Mesenchymal stem cell (in vitro differentiated cells and primary cell): ENCODE data around the gene GTPBP3.

Experiments used
- DNase-seq: peaks from one replicate; pipeline ENCODE4 v3.0.0-alpha.2; 2013
- H2AFZ ChIP-seq: one replicate; pipeline ENCODE4 v1.6.1; 2013; ENCODE audit warnings: low read depth, mild to moderate bottlenecking, control low read depth, inconsistent platforms, low read length, moderate library complexity
- H2AK5ac ChIP-seq: 2 replicates; pipeline ENCODE4 v1.6.1; 2013; ENCODE audit warnings: low read length, moderate library complexity, mild to moderate bottlenecking, inconsistent platforms; ENCODE audit not compliant: severe bottlenecking
- H2BK120ac ChIP-seq: one replicate; pipeline ENCODE4 v1.6.1; 2013; ENCODE audit warnings: low read depth, mild to moderate bottlenecking, inconsistent platforms, low read length, moderate library complexity
- H2BK12ac ChIP-seq, 2 experiments: one replicate each; pipeline ENCODE4 v1.6.1; 2013; ENCODE audit warnings: inconsistent platforms in 2 of 2, low read length in 2 of 2, mild to moderate bottlenecking in 2 of 2, moderate library complexity in 2 of 2, control low read depth in 1 of 2
- H2BK15ac ChIP-seq: one replicate; pipeline ENCODE4 v1.6.1; 2013; ENCODE audit warnings: mild to moderate bottlenecking, low read depth, inconsistent platforms; ENCODE audit not compliant: poor library complexity, severe bottlenecking
- H2BK5ac ChIP-seq: 2 replicates; pipeline ENCODE4 v1.6.1; 2013; ENCODE audit warnings: low read depth, mild to moderate bottlenecking, low read length, control low read depth, inconsistent platforms; ENCODE audit not compliant: poor library complexity, severe bottlenecking
- H3K14ac ChIP-seq, 2 experiments: one replicate each; pipeline ENCODE4 v1.6.1; 2013; ENCODE audit warnings: inconsistent platforms in 2 of 2, low read length in 2 of 2, control low read depth in 1 of 2, mild to moderate bottlenecking in 1 of 2, moderate library complexity in 1 of 2
- H3K18ac ChIP-seq, 2 experiments: one replicate each; pipeline ENCODE4 v1.6.1; 2013; ENCODE audit warnings: inconsistent platforms in 2 of 2, low read length in 2 of 2, control low read depth in 1 of 2, low read depth in 1 of 2, mild to moderate bottlenecking in 1 of 2
- H3K23ac ChIP-seq, 2 experiments: one replicate each; pipeline ENCODE4 v1.6.1; 2013; ENCODE audit warnings: inconsistent platforms in 2 of 2, low read length in 2 of 2, mild to moderate bottlenecking in 2 of 2, moderate library complexity in 2 of 2, control low read depth in 1 of 2
- H3K27ac ChIP-seq: 2 replicates; pipeline ENCODE4 v1.5.1; 2013; ENCODE audit warnings: mild to moderate bottlenecking, moderate library complexity, low read length, control low read depth, inconsistent platforms; ENCODE audit not compliant: poor library complexity, severe bottlenecking
- H3K27me3 ChIP-seq, 2 experiments: 2 replicates each; pipeline versions ENCODE4 v1.6.1 to v1.7.0; 2013; ENCODE audit warnings: low read length in 2 of 2, mild to moderate bottlenecking in 2 of 2, moderate library complexity in 2 of 2, control low read depth in 1 of 2, inconsistent platforms in 1 of 2; ENCODE audit not compliant: control insufficient read depth in 1 of 2, insufficient read depth in 1 of 2
- H3K36me3 ChIP-seq, 2 experiments: 2 replicates each; pipeline versions ENCODE4 v1.6.1 to v1.7.0; 2013; ENCODE audit warnings: low read length in 2 of 2, control low read depth in 1 of 2, inconsistent platforms in 1 of 2, low read depth in 1 of 2, mild to moderate bottlenecking in 1 of 2; ENCODE audit not compliant: insufficient read depth in 2 of 2, control insufficient read depth in 1 of 2
- H3K4ac ChIP-seq, 2 experiments: one replicate each; pipeline ENCODE4 v1.6.1; 2013; ENCODE audit warnings: inconsistent platforms in 2 of 2, low read length in 2 of 2, mild to moderate bottlenecking in 2 of 2, moderate library complexity in 2 of 2, control low read depth in 1 of 2, low read depth in 1 of 2
- H3K4me1 ChIP-seq: 2 replicates; pipeline ENCODE4 v1.6.1; 2013; ENCODE audit warnings: low read depth, low read length, control low read depth; ENCODE audit not compliant: control insufficient read depth, insufficient read depth
- H3K4me2 ChIP-seq: 2 replicates; pipeline ENCODE4 v1.6.1; 2013; ENCODE audit warnings: low read length, mild to moderate bottlenecking, inconsistent platforms; ENCODE audit not compliant: poor library complexity, severe bottlenecking
- H3K4me3 ChIP-seq, 2 experiments: 2 replicates each; pipeline versions ENCODE4 v1.5.1 to v1.7.0; 2013; ENCODE audit warnings: low read length in 2 of 2, mild to moderate bottlenecking in 2 of 2, control low read depth in 1 of 2, low read depth in 1 of 2; ENCODE audit not compliant: insufficient read depth in 1 of 2
- H3K79me1 ChIP-seq: replicated peaks from 2 replicates; pipeline ENCODE4 v1.6.1; 2013; ENCODE audit warnings: mild to moderate bottlenecking, control low read depth, low read length, inconsistent platforms; ENCODE audit not compliant: poor library complexity, severe bottlenecking
- H3K9ac ChIP-seq: 2 replicates; pipeline ENCODE4 v1.7.0; 2013; ENCODE audit warnings: mild to moderate bottlenecking, low read length, moderate library complexity
- H3K9me3 ChIP-seq: 2 replicates; pipeline ENCODE4 v1.7.0; 2013; ENCODE audit warnings: mild to moderate bottlenecking, low read length; ENCODE audit not compliant: control insufficient read depth
- H4K8ac ChIP-seq: one replicate; pipeline ENCODE4 v1.6.1; 2013; ENCODE audit warnings: inconsistent platforms, mild to moderate bottlenecking, low read length, moderate library complexity
- H4K91ac ChIP-seq: one replicate; pipeline ENCODE4 v1.6.1; 2013; ENCODE audit warnings: mild to moderate bottlenecking, low read length, inconsistent platforms
- WGBS: methylation state at CpG from one replicate; pipeline ENCODE4 v1.1.7; 2013; ENCODE audit warnings: mixed read lengths; 5-methylcytosine and 5-hydroxymethylcytosine counted together

The GTPBP3 gene

DNA sequence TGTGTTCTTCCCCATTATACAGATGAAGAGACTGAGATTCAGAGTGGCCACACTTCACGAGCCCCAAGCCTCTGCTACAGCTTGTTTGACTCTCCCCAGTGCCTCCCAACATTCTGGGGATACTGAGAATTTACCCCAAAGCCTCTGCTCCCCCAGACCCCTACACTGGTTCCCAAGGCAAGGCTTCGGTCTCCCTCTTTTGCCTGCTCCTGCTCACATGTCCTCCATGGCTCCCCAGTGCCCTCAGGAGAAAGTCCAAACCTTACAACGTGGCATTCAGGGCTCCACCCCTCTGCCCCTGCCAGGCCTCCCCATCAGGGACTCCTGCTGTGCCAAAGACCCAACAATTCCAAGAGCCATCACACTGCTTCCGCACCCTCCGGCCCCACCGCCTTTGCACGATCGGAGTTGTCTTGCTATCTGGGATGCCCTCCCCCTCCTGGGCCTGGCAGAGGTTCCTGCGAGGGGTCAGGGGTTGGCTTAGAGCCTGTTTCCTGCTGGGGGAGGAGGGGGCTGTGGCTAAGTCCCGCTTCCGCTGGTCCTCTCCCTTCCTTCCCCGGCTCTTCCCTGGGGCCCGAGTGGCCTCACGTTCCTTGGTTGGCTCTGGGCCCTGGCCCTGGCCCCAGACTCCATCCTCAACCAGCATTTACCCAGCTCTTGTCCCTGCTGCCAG, 15.4 kb downstream of the GTPBP3 start:
- Histone ChIP-seq H2AK5ac (no peak overlapping the region), H2BK5ac (no peak overlapping the region), H3K9ac (no peak overlapping the region), H3K23ac (no peak overlapping the region), H3K4me3 (no peak overlapping the region), H2BK12ac (peak overlapping the region in 1 of 2 experiments; percentile 2), H3K36me3 (no peaks in the 10 kb centered on the region), H2AFZ (peak overlapping the region; percentile 18), H3K4ac (no peak overlapping the region), H3K27ac (no peak overlapping the region), H2BK15ac (no peak overlapping the region), H3K4me1 (peaks cover 6% of the 10 kb centered on the region), H4K8ac (peak overlapping the region; percentile 20), H3K79me1 (no peaks in the 10 kb centered on the region), H2BK120ac (peak overlapping the region; percentile 21), H3K9me3 (no peaks in the 10 kb centered on the region), H3K27me3 (peaks cover 0 to 28% of the 10 kb centered on the region in 2 experiments), H3K14ac (peak overlapping the region in 1 of 2 experiments; percentile 35), H3K18ac (peak overlapping the region in 1 of 2 experiments; percentile 18), H3K4me2 (no peak overlapping the region), H4K91ac (peak overlapping the region; percentile 55)
- no peak for DNase-seq
- WGBS = 66% methylated on average over 14 of the region's 14 CpGs

DNA sequence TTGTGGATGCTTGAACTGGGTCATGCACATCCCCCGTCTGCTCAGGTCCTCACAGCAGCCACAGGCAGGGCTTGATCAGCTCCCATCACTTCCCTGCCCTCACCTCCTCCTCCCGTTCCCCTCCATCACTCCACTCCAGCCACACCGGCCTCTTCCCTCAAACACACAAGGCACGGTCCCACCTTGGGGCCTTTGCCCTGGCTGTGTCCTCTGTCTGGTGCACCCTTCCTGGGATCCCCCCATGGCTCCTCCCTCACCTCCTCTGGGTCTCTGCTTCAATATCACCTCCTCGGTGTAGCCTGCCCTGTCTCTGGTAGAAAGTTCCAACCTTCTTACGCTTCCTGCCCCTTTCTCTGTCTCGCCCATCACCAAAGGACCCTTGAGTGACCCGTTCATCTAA, 16.0 kb downstream of the GTPBP3 start:
- no peak overlapping the region for H3K4ac ChIP-seq
- H4K91ac ChIP-seq = no peak overlapping the region
- peak overlapping the region in 1 of 2 experiments; percentile 2 for H2BK12ac ChIP-seq
- H2AK5ac ChIP-seq = no peak overlapping the region
- H3K18ac ChIP-seq = no peak overlapping the region
- no peaks in the 10 kb centered on the region for H3K79me1 ChIP-seq
- peak overlapping the region; percentile 18 for H2AFZ ChIP-seq
- H2BK120ac ChIP-seq = no peak overlapping the region
- H3K4me1 ChIP-seq = peaks cover 8% of the 10 kb centered on the region
- WGBS = 88% methylated on average over 8 of the region's 8 CpGs
- H3K36me3 ChIP-seq = no peaks in the 10 kb centered on the region
- no peak overlapping the region for H3K4me3 ChIP-seq
- DNase-seq = no peak
- H3K27me3 ChIP-seq = peaks cover 0 to 28% of the 10 kb centered on the region in 2 experiments
- H3K14ac ChIP-seq = no peak overlapping the region
- no peak overlapping the region for H3K9ac ChIP-seq
- no peak overlapping the region for H2BK15ac ChIP-seq
- H3K23ac ChIP-seq = no peak overlapping the region
- no peak overlapping the region for H2BK5ac ChIP-seq
- no peaks in the 10 kb centered on the region for H3K9me3 ChIP-seq
- no peak overlapping the region for H3K4me2 ChIP-seq
- no peak overlapping the region for H4K8ac ChIP-seq
- H3K27ac ChIP-seq = no peak overlapping the region

DNA sequence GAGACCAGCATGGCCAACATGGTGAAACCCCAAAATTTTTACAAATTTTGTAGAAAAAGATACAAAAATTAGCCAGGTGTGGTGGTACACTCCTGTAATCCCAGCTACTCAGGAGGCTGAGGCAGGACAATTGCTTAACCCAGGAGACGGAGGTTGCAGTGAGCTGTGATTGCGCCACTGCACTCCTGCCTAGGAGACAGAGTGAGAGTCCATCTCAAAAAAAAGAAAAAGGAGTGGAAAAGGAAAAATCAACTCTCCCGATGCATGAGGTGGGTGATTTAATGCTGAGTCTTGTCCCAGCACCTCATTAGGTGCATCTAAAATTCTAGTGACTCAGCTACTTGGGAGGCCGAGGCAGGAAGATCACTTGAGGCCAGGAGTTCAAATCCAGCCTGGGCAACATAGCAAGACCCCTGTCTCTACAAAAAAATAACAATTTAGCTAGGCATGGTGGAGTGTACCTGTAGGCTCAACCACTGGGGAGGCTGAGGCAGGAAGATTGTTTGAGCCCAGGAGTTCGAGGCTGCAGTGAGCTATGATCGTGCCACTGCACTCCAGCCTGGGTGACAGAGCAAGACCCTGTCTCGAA, 19.8 kb downstream of the GTPBP3 start:
- 90% methylated on average over 7 of the region's 7 CpGs for WGBS
- H3K4ac ChIP-seq = no peak overlapping the region
- H2BK5ac ChIP-seq = no peak overlapping the region
- no peak overlapping the region for H2BK15ac ChIP-seq
- H3K18ac ChIP-seq = no peak overlapping the region
- no peak overlapping the region for H3K14ac ChIP-seq
- H3K79me1 ChIP-seq = no peaks in the 10 kb centered on the region
- no peak for DNase-seq
- H4K91ac ChIP-seq = no peak overlapping the region
- H3K4me1 ChIP-seq = peaks cover 6% of the 10 kb centered on the region
- H3K23ac ChIP-seq = no peak overlapping the region
- H4K8ac ChIP-seq = no peak overlapping the region
- no peaks in the 10 kb centered on the region for H3K9me3 ChIP-seq
- no peak overlapping the region for H2BK12ac ChIP-seq
- H3K36me3 ChIP-seq = no peaks in the 10 kb centered on the region
- H3K27ac ChIP-seq = no peak overlapping the region
- H3K4me2 ChIP-seq = no peak overlapping the region
- no peak overlapping the region for H2BK120ac ChIP-seq
- H3K27me3 ChIP-seq = peaks cover 0 to 19% of the 10 kb centered on the region in 2 experiments
- H3K9ac ChIP-seq = no peak overlapping the region
- no peak overlapping the region for H3K4me3 ChIP-seq
- no peak overlapping the region for H2AFZ ChIP-seq
- H2AK5ac ChIP-seq = no peak overlapping the region

DNA sequence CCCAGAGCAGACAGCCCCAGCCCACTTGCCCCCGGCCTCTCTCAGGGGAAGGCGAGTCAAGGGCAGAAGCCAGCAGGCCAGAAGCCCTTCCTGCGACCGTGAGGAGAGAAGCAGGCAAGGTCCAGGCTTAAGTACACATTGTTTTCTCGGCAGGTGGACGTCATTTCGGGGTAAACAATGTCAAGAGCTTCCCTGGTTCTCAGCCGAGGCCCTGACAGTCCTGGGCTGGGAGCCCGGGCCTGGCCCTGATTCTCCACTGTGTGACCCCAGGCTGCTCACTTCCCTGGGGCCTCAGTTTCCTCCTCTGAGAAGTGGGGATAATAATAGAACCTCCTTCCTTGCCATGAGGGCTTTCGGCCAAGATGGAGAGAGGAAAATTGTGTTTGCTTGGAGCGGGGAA, 20.4 kb downstream of the GTPBP3 start:
- Histone ChIP-seq H2BK12ac (no peak overlapping the region), H3K18ac (no peak overlapping the region), H3K79me1 (no peaks in the 10 kb centered on the region)

More for the DNA sequence above, 20.4 kb downstream of the GTPBP3 start:
- Histone ChIP-seq H3K9me3 (no peaks in the 10 kb centered on the region), H2BK120ac (no peak overlapping the region), H4K91ac (no peak overlapping the region), H2AFZ (no peak overlapping the region), H3K27ac (no peak overlapping the region), H3K14ac (no peak overlapping the region), H3K4me2 (no peak overlapping the region), H2AK5ac (no peak overlapping the region), H3K4me3 (no peak overlapping the region), H4K8ac (no peak overlapping the region), H3K4ac (no peak overlapping the region), H2BK5ac (no peak overlapping the region), H2BK15ac (no peak overlapping the region), H3K36me3 (no peaks in the 10 kb centered on the region), H3K27me3 (peaks cover 0 to 16% of the 10 kb centered on the region in 2 experiments), H3K4me1 (peaks cover 6% of the 10 kb centered on the region), H3K23ac (no peak overlapping the region), H3K9ac (no peak overlapping the region)
- DNase-seq = no peak
- WGBS = 91% methylated on average over 11 of the region's 11 CpGs
